ENCODE data around the gene GID8.

The GID8 gene

DNA sequence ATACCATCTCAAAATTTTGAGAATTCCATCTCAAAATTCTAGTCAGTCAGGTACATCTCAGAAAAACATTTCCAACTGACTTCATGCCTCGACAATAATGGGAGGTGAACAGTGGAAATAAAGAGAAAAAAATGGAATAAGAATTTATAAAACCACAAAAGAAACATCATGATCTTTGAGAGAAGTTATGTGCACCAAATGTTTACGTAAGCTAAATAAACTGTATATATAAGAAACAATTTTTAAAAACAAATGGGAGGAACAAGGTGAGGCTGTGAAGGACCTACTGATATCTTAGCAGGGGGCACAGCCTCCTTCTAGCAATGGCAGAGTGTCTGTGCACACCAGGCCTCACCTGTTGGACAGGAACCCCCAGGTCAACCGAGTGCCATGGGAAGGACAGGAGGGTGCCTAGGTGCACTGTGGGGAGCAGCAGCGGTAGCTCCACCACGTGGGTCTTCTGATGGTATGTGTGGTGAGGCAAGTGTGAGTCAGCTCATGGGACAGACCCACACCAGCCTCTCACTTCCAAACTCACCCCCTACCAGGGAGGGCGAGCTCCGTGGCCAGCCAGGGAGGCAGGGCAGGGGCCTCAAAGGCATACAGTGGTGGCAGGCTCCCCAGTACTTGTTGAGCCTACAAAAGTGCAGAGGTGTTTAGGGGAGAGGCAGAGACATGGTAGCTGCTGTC, 34.9 kb upstream of the GID8 start:
- no peak for DNase-seq (ENCODE audit: low spot score)

DNA sequence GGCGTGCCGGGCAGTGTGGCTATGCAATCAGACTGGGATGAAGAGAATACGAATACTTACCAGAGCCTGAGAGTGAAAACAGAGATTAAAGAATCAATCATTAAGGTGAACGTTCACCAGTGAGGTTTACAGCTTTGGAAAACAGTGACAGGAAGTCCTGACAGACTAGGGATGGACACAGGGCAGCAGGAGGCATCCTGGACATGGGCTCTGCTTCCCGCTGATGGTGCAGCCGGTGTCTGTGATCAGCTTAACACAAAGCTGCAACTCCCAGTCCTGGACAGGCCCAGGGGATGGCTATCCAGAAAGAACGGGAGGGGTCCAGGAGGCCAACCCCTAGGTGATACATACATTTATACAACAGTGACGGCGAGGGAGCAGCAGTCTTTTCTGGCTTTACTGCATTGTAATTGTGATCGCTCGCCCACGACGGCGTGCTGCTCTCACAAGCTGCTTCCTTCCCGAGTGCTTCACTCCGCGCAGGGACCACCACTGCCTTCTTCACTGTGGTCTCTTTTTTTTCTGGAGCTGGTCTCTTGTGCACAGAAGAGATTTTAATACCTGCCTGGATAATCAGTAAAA, 32.3 kb upstream of the GID8 start:
- DNase-seq (ENCODE audit: low spot score), result no peak

DNA sequence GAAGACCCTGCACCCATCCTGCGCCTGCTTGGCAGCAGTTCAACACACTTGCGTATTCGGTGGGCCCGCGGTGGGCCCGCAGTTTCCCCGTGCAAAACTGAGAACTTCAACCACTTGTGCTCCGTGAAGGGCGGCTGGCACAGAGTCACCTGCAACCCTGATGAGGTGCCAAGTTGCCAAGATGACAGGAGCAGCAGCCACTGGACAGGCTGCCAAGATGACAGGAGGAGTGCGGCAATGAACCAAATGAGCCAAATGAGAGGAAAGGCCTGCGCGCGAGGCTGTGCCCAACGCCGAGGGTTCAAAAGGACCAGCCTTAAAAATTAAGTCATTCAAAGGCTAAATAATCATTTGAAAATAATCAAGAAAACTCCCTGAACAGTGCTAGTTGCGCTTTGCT, 31.7 kb upstream of the GID8 start:
- DNase-seq (ENCODE audit: low spot score), result no peak

DNA sequence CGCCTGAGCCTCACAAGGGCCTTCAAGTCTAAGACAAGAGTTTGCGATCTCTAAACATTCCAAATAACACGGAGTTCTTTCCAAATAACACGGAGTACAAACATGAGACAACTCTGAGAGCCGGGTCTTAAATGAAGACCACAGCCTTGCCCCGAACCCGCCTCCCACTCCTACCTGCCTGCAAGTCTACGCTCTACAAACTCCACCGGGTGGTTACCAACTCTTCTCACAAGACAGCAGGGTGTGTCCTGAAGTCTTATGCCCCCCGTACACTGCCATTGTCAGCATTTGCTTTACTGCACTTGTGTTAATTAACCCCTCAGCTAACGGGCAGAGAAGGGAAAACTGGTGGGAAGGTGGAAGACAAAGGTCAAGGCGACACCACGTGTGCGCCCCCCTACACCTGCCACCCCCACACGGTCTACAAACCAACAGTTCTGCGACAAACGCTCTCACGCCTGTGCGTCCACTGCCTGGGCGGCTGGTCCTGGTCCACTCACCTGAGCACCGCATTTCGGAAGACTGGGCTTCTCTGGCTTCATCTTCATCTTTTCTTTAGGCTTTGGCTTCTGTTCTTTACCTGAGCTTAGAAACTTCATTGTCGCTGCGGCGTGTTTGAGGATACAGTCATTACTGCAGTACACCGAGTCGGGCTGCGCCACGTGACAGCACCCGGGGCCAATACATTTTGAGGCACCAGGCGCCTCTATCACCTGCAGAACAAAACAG, 31.1 kb upstream of the GID8 start:
- no peak for DNase-seq (ENCODE audit: low spot score)

DNA sequence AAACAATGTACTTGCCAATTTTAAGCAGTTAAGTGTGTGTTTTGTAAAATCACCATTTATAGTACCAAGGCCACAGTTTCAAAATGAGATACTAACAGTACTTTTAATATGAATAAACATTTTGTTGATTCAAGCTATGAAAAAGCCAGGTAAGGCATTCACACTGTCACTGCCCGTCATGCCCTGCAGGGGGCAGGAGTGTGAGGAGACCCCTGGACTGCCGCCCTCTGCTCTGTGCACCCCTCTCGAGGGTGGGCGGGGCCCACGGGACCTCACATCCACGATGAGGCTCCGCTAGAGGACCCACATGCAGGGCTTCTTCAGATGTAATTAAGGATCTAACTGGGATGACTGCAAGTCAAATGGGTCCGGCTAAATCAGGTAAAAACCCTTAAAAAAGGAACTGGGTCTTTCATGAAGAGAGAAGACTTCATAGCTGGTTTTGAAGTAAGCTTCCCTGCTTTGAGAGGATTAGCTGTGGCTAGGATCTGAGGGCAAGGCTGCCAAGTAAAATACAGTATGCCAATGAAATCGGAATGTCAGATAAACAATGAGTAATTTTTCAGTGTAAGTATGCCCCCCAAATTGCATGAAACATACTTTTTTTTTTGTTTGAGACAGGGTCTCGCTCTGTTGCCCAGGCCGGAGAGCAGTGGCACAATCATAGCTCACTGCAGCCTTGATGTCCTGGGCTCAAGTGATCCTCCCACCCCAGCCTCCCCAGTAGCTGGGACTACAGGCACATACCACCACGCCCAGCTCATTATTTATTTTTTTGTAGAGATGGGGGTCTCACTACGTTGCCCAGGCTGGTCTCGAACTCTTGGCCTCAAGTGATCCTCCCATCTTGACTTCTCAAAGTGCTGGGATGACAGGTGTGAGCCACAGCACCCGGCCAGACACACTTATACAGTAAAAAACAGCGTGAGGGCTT, 30.3 kb upstream of the GID8 start:
- DNase-seq (ENCODE audit: low spot score), result no peak

DNA sequence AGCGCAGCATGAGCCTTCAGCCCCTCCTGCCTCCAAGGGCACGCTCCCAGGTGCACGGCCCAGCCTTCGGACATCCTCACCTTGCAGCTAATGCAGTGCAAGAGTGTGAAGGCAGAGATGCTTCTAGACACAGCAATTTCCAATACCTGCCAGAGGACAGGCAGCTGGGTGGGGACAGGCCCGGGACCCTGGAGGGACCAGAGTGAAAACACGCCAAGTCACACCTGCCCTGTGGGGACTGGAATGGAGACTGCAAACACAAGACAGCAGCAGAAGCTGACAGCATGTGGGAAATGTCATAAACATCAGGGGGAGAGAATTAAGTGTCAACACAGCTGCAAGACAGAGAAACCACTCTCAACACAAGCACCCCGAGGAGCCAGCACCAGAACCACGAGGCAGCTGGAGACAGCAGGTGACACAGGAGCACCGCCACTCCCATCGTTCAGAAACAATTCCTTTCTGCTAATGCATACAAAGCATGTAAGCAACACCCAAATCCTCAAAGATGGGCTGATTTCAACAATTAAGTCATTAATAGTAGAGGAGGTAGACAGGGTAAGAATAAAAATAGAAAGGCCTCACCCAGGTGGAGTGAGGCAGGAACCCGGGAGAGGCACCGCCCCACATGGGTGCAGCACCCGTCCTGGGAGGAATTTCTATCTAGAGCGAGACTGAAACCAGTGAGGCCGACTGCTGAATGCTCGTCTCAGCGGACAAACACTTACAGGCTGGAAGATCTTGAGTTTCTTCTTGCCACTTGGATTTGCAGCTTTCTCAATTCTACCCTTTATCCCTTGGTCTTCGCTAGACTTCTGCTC, 28.8 kb upstream of the GID8 start:
- no peak for DNase-seq (ENCODE audit: low spot score)

DNA sequence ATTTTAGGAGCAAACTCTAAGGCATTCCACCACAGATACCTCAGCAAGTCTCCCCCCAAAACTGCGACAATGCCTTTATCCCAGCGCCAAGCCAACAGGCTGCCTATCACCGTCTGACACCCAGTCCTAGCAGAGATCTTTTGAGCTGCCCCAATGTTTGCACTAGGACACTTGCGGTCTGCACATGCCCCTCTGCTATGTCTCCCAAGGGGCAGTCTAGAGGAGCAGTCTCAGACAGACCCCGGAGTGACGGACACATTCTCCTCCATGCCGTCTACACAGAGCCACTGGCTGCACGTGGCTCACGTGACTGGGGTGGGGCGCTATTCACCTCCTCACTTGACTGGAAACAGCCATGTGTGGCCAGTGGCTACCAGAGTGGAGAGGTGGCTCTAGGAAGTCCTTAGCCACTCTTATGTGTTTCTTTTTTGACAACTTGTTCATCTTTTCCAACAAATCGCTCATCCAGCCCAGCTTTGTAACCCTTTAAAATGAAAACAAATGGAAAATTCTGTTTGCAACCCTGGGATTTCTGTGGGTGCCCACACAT, 27.7 kb upstream of the GID8 start:
- DNase-seq (ENCODE audit: low spot score), result no peak

DNA sequence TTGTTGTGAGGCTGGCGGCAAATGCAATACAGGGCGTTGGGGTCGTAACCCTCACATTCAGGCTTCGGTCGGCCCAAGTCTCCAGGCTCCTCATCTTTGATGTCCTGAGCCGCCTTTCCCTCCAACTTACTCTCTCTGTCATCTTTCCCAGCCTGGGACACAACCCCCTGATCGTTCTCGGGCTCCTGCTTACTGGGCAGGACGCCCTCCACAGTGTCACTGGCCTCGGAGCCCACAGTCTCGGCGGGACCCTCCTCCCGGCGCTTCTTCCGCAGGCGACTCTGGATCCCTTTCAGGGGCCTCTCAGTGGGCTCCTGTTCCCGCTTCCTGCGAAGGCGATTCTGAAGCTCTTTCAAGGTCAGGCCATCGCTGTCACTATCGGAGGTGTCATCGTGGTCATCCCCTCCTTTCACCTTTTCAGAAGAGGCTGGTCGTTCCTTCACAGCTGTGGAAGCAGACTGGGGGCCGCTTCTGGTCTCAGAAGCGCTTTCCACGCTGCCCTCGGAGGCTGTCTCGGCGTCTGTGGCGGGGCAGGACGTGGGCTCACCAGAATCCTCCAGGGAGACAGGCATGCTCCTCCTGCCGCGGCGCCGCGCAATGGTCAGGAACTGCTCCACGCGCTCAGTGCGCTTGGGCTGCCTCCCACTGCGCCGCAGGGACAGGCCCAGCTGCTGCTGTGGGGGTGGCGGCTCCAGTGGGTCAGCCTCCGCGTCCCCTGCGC, 27.0 kb upstream of the GID8 start:
- DNase-seq (ENCODE audit: low spot score), result no peak

DNA sequence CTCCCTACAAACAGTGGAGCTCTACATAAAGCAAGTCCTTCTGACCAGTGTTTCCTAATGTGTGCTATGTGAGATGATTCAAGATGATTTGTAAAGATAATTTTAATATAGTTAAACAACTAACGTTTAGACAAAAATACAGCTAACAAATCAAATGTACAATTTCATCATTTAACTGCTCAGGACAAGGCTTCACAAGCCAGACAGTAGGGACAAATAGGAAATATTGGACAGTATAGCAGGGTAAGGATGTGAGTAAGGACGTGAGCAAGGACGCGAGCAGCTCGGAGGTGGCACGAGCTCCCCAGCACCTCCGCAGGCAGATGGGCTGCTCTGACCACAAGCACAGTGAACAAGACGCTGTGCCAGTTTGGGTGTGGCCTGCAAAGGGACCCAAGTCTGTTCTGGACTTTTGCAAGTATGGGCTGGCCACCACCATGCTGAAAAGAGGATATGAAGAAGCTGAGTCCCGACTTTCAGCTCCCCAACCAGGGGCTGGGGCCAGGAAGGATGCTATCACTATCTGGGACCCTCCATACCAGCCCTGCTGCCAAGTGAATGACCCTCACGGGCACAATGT, 26.2 kb upstream of the GID8 start:
- no peak for DNase-seq (ENCODE audit: low spot score)

DNA sequence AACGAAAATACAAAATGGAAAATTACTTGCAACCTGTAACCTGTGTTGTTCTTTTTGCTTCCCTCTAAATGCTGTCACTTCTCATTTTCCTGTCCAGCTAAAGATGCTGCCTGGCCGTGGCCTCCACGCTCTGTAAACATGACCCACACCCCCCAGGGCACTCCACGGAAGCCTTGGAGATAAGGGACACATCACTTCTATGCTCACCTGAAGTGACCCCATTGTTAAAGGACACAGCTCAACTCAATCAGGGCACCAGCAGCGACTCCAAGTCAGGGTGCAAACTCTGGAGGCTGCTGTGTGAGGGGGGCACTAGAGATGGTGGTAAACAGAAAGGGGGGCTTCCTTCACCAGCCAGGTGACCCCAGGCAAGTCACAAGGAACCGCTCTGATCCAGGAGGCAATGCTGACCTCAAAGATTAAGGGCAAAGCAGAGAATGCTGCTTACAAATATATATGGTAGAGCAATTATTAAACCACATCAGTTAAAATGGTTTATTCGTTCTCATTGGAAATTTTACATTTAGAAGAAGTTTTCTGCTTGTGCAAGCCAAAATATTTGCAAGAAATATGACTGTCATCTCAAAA, 24.8 kb upstream of the GID8 start:
- no peak for DNase-seq (ENCODE audit: low spot score)

DNA sequence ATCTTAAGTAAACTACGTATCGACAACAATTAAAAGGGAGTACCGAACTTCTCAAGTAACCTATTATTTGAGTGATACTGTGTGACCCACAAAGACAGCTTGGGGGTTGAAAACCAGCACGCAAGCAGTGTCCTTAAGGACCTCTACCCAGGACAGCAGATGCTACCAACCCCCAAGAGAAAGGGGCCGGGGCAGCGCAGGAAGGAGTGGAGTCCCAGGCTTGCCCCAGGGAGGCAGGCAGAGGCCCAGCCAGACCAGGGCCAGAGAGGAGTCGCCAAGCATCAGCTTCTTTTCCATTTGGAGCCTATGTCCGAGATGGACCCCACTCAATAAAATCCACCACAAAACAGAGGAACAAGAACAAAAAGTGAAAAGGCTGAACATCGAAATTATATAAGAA, 23.5 kb upstream of the GID8 start:
- no peak for DNase-seq (ENCODE audit: low spot score)

DNA sequence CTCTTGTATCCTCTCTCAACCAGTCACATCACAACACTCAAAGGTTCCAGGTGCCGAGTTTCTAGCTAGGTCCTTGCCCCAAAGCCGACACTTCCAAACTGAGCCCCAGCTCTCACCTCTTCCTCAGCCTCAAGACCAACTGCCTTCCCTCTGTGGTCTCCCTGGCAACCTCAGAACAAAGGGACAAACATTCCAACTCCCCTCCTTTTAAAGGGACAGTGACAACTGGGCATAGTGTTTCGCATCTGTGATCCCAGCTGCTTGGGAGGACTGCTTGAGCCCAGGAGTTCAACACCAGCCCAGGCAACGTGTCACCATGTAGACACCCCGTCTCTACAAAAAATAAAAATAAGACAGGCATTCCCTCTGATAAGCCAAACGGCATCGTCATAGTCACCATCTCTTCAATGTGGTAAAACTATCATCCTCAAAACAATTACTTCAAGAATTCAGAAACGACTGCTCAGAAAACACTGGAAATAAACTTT, 22.9 kb upstream of the GID8 start:
- no peak for DNase-seq (ENCODE audit: low spot score)

DNA sequence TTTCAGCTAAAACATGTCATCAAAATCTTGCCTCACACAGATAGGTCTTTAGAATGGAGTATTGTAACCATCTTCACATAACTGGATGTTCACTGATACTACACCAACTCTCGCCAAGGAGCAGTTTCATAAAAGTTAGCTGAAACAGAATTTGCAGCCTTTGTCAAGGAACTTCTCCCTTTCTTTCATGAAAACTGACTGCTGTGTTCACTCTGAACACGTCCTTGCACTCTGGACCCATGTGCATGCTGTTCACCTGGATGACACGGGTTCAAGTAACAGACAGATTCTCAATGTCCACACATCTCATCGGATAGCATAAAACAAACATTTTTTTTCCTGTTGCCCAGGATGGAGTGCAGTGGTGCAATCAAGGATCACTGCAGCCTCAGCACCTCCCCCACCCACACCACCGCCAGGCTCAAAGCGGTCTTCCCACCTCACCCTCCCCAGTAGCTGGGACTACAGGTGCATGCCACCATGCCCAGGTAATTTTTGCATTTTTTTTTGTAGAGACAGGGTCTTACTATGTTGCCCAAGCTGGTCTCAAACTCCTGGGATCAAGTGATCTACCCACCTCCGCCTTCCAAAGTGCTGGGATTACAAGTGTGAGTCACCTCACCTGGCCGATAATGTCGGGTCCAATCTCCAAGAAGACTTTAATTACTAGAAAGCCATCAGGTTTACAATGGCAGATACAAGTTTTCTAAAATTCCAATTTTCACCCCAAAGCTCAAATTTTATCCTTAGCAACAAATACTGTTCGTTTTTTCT, 21.1 kb upstream of the GID8 start:
- DNase-seq (ENCODE audit: low spot score), result no peak

DNA sequence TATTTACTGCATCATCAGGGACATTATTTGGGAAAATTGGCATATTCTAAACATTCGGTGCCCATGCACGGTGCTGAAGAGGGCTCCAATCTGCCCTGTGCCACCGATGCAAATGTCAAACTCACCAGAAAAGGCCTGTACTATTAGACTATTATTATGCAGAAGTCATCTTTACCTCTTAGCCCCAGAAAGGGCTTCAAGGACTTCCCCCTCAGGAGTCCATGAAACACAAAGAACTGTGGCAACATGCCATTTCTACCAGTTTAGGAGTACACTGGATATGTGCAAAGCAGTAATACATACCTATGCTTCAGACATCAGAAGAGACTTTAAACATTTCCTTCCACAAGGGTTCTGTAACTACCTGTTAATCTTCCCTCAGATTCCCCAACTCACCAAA, 20.2 kb upstream of the GID8 start:
- no peak for DNase-seq (ENCODE audit: low spot score)

DNA sequence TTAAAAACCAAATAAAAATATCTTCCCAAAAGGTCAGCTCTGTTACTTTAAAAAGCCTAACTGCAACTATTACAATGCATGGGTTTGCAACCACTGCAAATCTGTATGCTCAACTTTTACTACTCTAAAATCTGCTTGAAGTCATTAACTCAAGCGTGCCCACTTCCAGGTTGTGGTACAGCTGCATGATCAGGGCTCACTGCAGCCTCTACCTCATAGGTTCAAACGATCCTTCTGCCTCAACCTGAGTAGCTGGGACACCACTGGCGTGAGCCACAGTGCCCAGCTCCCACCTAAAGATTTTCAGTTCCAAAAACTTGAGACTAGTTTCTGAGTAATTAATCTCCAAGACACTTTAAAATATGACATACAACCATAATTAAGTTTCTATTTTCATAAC, 19.8 kb upstream of the GID8 start:
- DNase-seq (ENCODE audit: low spot score), result peak; percentile 17

DNA sequence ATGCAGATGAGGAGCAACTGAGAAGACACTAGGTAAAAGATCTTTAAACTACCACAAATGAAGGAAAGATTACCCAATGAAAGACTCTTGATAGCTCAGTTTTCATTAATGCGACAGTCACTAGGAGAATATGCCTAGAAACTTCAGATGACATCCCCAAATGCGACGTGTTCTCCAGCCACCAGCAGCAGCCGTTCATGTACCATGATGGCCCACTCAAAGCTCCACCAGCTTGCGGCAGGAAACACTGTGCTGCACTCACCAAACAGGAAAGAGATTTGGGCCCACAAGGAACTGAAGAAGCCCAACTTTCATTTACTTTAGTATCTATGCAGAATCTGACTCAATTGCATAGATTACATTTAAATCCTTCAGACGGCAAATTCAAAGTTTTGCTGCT, 19.1 kb upstream of the GID8 start:
- peak; percentile 57 for DNase-seq (ENCODE audit: low spot score)

DNA sequence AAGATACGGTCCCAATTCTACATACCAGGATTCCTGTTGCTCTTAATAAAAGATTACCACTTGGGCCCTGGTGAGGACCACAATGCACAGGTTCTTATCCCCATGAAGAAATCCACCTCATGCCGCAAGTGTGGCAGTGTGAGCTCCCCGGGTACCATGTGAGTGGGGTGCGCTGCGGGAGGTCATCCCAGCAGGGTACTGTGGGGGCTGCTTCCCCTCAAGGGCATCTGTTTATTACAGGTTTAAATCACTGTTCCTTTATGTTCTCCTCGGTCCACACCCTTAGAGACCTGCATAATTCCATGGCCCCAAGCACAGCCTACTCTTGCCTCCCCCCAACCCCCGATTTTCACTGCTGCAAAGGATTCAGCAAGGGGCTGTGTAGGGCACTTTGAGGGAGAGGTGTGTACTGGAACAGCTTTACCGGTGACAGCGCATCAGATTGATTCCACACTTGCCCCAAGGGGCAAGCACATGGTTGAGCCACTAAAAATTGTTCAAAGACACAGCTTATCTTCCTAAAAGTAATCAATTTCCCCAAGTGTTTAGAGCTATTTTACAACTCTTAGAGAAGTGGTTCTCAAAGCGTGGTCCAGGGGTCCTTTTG, 17.8 kb upstream of the GID8 start:
- no peak for DNase-seq (ENCODE audit: low spot score)

DNA sequence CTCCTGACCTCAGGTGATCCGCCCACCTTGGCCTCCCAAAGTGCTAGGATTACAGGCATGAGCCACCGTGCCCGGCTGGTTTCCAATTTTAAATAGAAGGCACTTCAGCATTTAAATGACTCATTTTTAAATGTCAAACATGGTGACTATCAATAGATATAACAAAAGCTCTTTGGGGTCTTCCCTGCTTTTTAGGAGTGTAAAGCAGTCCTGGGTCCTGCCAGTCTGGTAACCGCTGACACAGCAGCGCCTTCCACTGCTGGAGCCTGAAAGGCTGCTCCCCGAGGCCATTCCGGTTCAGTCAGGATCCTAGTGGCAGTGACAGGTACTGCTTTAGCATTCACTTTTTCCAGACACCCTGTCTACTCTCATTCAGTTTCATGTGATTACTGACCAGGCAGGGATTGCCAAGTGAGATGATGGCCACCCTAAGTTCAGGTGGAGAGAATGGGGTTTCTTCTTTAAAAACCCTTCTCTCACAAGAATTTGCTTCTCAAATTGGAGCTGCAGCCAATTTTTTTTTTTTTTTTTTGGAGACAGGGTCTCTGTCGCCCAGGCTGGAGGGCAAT, 16.7 kb upstream of the GID8 start:
- DNase-seq (ENCODE audit: low spot score), result peak; percentile 62
